ENCODE results near the gene EPC2. TPM values are rescaled to one million over a fixed set of nuclear protein-coding genes. Genes with fewer than 3 reads are reported as not detected.

Gene EPC2
- polyA plus RNA-seq, 3 donors, result 1.4 to 19.2 (median 2.0) TPM

DNA sequence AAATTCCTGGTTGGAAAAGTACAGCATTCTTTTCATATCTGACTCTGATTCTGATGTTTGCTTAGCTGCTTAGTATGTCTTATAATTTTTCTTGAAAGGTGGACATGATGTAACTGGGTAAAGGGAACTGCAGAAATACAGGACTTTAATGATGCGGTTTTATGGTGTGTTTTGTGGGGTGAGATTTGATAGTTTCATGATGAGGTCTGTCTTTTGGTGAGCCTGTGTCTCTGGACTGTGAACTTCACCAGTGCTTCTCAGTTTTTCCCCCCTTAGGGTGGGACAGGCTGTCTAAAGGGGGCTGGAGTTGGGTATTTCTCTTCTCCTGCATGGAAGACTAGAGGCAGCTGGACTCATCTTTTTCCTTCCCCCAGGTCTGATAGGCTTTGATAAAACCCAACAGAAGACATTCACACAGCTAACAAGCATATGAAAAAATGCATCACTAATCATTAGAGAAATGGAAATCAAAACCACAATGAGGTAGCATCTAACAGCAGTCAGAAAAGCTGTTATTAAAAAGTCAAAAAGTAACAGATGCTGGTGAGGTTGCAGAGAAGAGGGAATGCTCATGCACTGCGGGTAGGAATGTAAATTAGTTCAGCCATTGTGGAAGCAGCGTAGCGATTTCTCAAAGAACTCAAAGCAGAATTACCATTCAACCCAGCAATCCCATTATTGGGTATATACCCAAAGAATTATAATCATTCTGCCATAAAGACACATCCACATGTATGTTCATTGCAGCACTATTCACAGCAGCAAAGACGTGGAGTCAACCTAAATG, 77.6 kb downstream of the EPC2 start:
- no CpG with 5 or more reads among the region's 5 CpGs for WGBS (ENCODE audit: insufficient coverage)
- Histone ChIP-seq H4K20me1 (ENCODE audit: insufficient read depth, low read length) (peaks cover 100% of the 10 kb centered on the region), H3K4me1 (ENCODE audit: control insufficient read depth in 1 of 2, insufficient read depth in 2 of 2, low read length in 2 of 2) (peaks cover 18 to 24% of the 10 kb centered on the region in 2 donors), H3K27ac (ENCODE audit: low read depth in 1 of 2, low read length in 2 of 2) (no peak overlapping the region), H3K4me2 (replicated peaks; ENCODE audit: extremely low read depth, low read length, poor library complexity, severe bottlenecking) (no peak overlapping the region), H3K4me3 (replicated peaks in 1 of 3; ENCODE audit: low read depth in 2 of 3, low read length in 3 of 3) (no peak overlapping the region), H3K27me3 (ENCODE audit: control insufficient read depth in 2 of 2, insufficient read depth in 2 of 2, low read length in 2 of 2) (no peaks in the 10 kb centered on the region), H3K36me3 (replicated peaks in 1 of 2; ENCODE audit: control insufficient read depth in 1 of 2, insufficient read depth in 2 of 2, low read length in 2 of 2) (peaks cover 2 to 14% of the 10 kb centered on the region in 2 donors), H3K9me3 (replicated peaks in 1 of 2; ENCODE audit: control insufficient read depth in 1 of 2, insufficient read depth in 1 of 2, low read length in 2 of 2) (no peaks in the 10 kb centered on the region), H3K9ac (ENCODE audit: insufficient read depth, low read length, poor library complexity, severe bottlenecking) (no peak overlapping the region), H3K79me2 (ENCODE audit: insufficient read depth, low read length) (peaks cover 95% of the 10 kb centered on the region), H2AFZ (ENCODE audit: insufficient read depth, low read depth, low read length, poor library complexity, severe bottlenecking) (no peak overlapping the region)
- Mint-ChIP-seq H3K27ac (peak overlapping the region in 1 of 7 donors; percentile 10), H3K36me3 (peaks cover 6 to 23% of the 10 kb centered on the region in 2 donors), H3K4me1 (peaks cover 55% of the 10 kb centered on the region), H3K27me3 (ENCODE audit: low read depth in 3 of 3) (no peaks in the 10 kb centered on the region), H3K4me3 (no peak overlapping the region), H3K9me3 (no peaks in the 10 kb centered on the region)
- intact Hi-C loops (cut with micrococcal nuclease), result no loop called here
- TF ChIP-seq CTCF (IDR thresholded peaks at IDR 0.05), result no peak
- no peak for DNase-seq

- H3K27ac ChIP-seq (ENCODE audit: low read depth in 1 of 2, low read length in 2 of 2), result no peak overlapping the region
- peaks cover 32% of the 10 kb centered on the region for H3K4me1 Mint-ChIP-seq
- no peak for TF ChIP-seq CTCF (IDR thresholded peaks at IDR 0.05)
- H3K27me3 ChIP-seq (ENCODE audit: control insufficient read depth in 2 of 2, insufficient read depth in 2 of 2, low read length in 2 of 2), result no peaks in the 10 kb centered on the region
- WGBS (ENCODE audit: insufficient coverage), result no CpG with 5 or more reads among the region's 1 CpG
- peak overlapping the region in 1 of 7 donors; percentile 35 for H3K27ac Mint-ChIP-seq
- H3K4me1 ChIP-seq (ENCODE audit: control insufficient read depth in 1 of 2, insufficient read depth in 2 of 2, low read length in 2 of 2), result peaks cover 16 to 22% of the 10 kb centered on the region in 2 donors
- peaks cover 7 to 18% of the 10 kb centered on the region in 2 donors for H3K36me3 Mint-ChIP-seq
- intact Hi-C loops (cut with micrococcal nuclease), result no loop called here
- H3K9me3 ChIP-seq (replicated peaks in 1 of 2; ENCODE audit: control insufficient read depth in 1 of 2, insufficient read depth in 1 of 2, low read length in 2 of 2), result no peaks in the 10 kb centered on the region
- H3K36me3 ChIP-seq (replicated peaks in 1 of 2; ENCODE audit: control insufficient read depth in 1 of 2, insufficient read depth in 2 of 2, low read length in 2 of 2), result no peaks in the 10 kb centered on the region
- no peak overlapping the region for H3K4me2 ChIP-seq (replicated peaks; ENCODE audit: extremely low read depth, low read length, poor library complexity, severe bottlenecking)
- H3K79me2 ChIP-seq (ENCODE audit: insufficient read depth, low read length), result peaks cover 90% of the 10 kb centered on the region
- peaks cover 0 to 2% (median 0%) of the 10 kb centered on the region in 7 donors for H3K9me3 Mint-ChIP-seq
- H3K4me3 ChIP-seq (replicated peaks in 1 of 3; ENCODE audit: low read depth in 2 of 3, low read length in 3 of 3), result no peak overlapping the region
- H3K9ac ChIP-seq (ENCODE audit: insufficient read depth, low read length, poor library complexity, severe bottlenecking), result no peak overlapping the region
- peaks cover 99% of the 10 kb centered on the region for H4K20me1 ChIP-seq (ENCODE audit: insufficient read depth, low read length)
- DNase-seq, result peak; percentile 4 to 21 (median 8)
- no peak overlapping the region for H2AFZ ChIP-seq (ENCODE audit: insufficient read depth, low read depth, low read length, poor library complexity, severe bottlenecking)
- no peaks in the 10 kb centered on the region for H3K27me3 Mint-ChIP-seq (ENCODE audit: low read depth in 3 of 3)
- peak overlapping the region in 1 of 2 donors; percentile 41 for H3K4me3 Mint-ChIP-seq
Measured at GRCh38 chr2:148725564-148725963, 81.0 kb downstream of the EPC2 start.
